ENCODE data around the gene ITGB5.
"Not testable (repeated sequence)": the region's sequence is repeated elsewhere in the genome, so short reads cannot be mapped to it uniquely, and the experiment has no call there.

ITGB5 gene

GRCh38 chr3:124793054-124793739, 94.0 kb downstream of the ITGB5 start:
- DNase-seq (ENCODE audit: low spot score) = no peak
- no peak overlapping the region for H3K4me3 Mint-ChIP-seq
- no peak overlapping the region for H3K27ac Mint-ChIP-seq
- peaks cover 6% of the 10 kb centered on the region for H3K4me1 Mint-ChIP-seq (ENCODE audit: low read depth)
- H3K36me3 Mint-ChIP-seq (ENCODE audit: low read depth) = no peaks in the 10 kb centered on the region
- H3K9me3 Mint-ChIP-seq = no peaks in the 10 kb centered on the region
- H3K27me3 Mint-ChIP-seq (ENCODE audit: low read depth) = peaks cover 8% of the 10 kb centered on the region

GRCh38 chr3:124792341-124793040, 94.7 kb downstream of the ITGB5 start:
- Mint-ChIP-seq H3K27me3 (ENCODE audit: low read depth) (peaks cover 8% of the 10 kb centered on the region), H3K4me3 (no peak overlapping the region), H3K27ac (no peak overlapping the region), H3K4me1 (ENCODE audit: low read depth) (peaks cover 6% of the 10 kb centered on the region), H3K36me3 (ENCODE audit: low read depth) (no peaks in the 10 kb centered on the region), H3K9me3 (no peaks in the 10 kb centered on the region)
- DNase-seq (ENCODE audit: low spot score) = no peak

- Mint-ChIP-seq H3K4me3 (no peak overlapping the region), H3K27ac (no peak overlapping the region), H3K9me3 (no peaks in the 10 kb centered on the region), H3K27me3 (ENCODE audit: low read depth) (peaks cover 8% of the 10 kb centered on the region), H3K4me1 (ENCODE audit: low read depth) (peaks cover 6% of the 10 kb centered on the region), H3K36me3 (ENCODE audit: low read depth) (no peaks in the 10 kb centered on the region)
- peak; percentile 8 for DNase-seq (ENCODE audit: low spot score)
Measured at GRCh38 chr3:124791639-124792151, 95.5 kb downstream of the ITGB5 start.

GRCh38 chr3:124791142-124791541, 96.0 kb downstream of the ITGB5 start:
- Mint-ChIP-seq H3K27ac (no peak overlapping the region), H3K27me3 (ENCODE audit: low read depth) (peaks cover 8% of the 10 kb centered on the region), H3K36me3 (ENCODE audit: low read depth) (no peaks in the 10 kb centered on the region), H3K4me1 (ENCODE audit: low read depth) (peaks cover 6% of the 10 kb centered on the region), H3K4me3 (no peak overlapping the region), H3K9me3 (no peaks in the 10 kb centered on the region)
- no peak for DNase-seq (ENCODE audit: low spot score)

- not testable (repeated sequence) for H3K4me1 Mint-ChIP-seq (ENCODE audit: low read depth); H3K27ac Mint-ChIP-seq; H3K36me3 Mint-ChIP-seq (ENCODE audit: low read depth); H3K9me3 Mint-ChIP-seq; DNase-seq (ENCODE audit: low spot score); H3K27me3 Mint-ChIP-seq (ENCODE audit: low read depth); H3K4me3 Mint-ChIP-seq
Measured at GRCh38 chr3:124789103-124789502, 98.1 kb downstream of the ITGB5 start.

GRCh38 chr3:124788254-124788745, 98.9 kb downstream of the ITGB5 start:
- no peak for DNase-seq (ENCODE audit: low spot score)
- no peaks in the 10 kb centered on the region for H3K36me3 Mint-ChIP-seq (ENCODE audit: low read depth)
- H3K4me3 Mint-ChIP-seq = no peak overlapping the region
- no peaks in the 10 kb centered on the region for H3K9me3 Mint-ChIP-seq
- peaks cover 8% of the 10 kb centered on the region for H3K27me3 Mint-ChIP-seq (ENCODE audit: low read depth)
- peaks cover 8% of the 10 kb centered on the region for H3K4me1 Mint-ChIP-seq (ENCODE audit: low read depth)
- no peak overlapping the region for H3K27ac Mint-ChIP-seq

- no peaks in the 10 kb centered on the region for H3K36me3 Mint-ChIP-seq (ENCODE audit: low read depth)
- peaks cover 8% of the 10 kb centered on the region for H3K4me1 Mint-ChIP-seq (ENCODE audit: low read depth)
- no peak overlapping the region for H3K27ac Mint-ChIP-seq
- DNase-seq (ENCODE audit: low spot score) = peak; percentile 14
- no peaks in the 10 kb centered on the region for H3K9me3 Mint-ChIP-seq
- no peak overlapping the region for H3K4me3 Mint-ChIP-seq
- peaks cover 8% of the 10 kb centered on the region for H3K27me3 Mint-ChIP-seq (ENCODE audit: low read depth)
Measured at GRCh38 chr3:124787476-124788195, 99.5 kb downstream of the ITGB5 start.

GRCh38 chr3:124786511-124787241, 100.5 kb downstream of the ITGB5 start:
- Mint-ChIP-seq H3K4me1 (ENCODE audit: low read depth) (peaks cover 6% of the 10 kb centered on the region), H3K36me3 (ENCODE audit: low read depth) (no peaks in the 10 kb centered on the region), H3K27ac (no peak overlapping the region), H3K4me3 (no peak overlapping the region), H3K27me3 (ENCODE audit: low read depth) (peaks cover 8% of the 10 kb centered on the region), H3K9me3 (no peaks in the 10 kb centered on the region)
- no peak for DNase-seq (ENCODE audit: low spot score)

- no peaks in the 10 kb centered on the region for H3K36me3 Mint-ChIP-seq (ENCODE audit: low read depth)
- no peak for DNase-seq (ENCODE audit: low spot score)
- H3K27ac Mint-ChIP-seq = no peak overlapping the region
- no peak overlapping the region for H3K4me3 Mint-ChIP-seq
- H3K9me3 Mint-ChIP-seq = no peaks in the 10 kb centered on the region
- peaks cover 2% of the 10 kb centered on the region for H3K27me3 Mint-ChIP-seq (ENCODE audit: low read depth)
- peaks cover 4% of the 10 kb centered on the region for H3K4me1 Mint-ChIP-seq (ENCODE audit: low read depth)
Measured at GRCh38 chr3:124785973-124786372, 101.2 kb downstream of the ITGB5 start.

- H3K4me1 Mint-ChIP-seq (ENCODE audit: low read depth) = peaks cover 8% of the 10 kb centered on the region
- no peak for DNase-seq (ENCODE audit: low spot score)
- peaks cover 2% of the 10 kb centered on the region for H3K27me3 Mint-ChIP-seq (ENCODE audit: low read depth)
- H3K9me3 Mint-ChIP-seq = no peaks in the 10 kb centered on the region
- no peak overlapping the region for H3K27ac Mint-ChIP-seq
- H3K4me3 Mint-ChIP-seq = no peak overlapping the region
- H3K36me3 Mint-ChIP-seq (ENCODE audit: low read depth) = no peaks in the 10 kb centered on the region
Measured at GRCh38 chr3:124784686-124785382, 102.3 kb downstream of the ITGB5 start.

GRCh38 chr3:124783696-124784095, 103.5 kb downstream of the ITGB5 start:
- no peak overlapping the region for H3K4me3 Mint-ChIP-seq
- H3K4me1 Mint-ChIP-seq (ENCODE audit: low read depth) = peaks cover 8% of the 10 kb centered on the region
- H3K27me3 Mint-ChIP-seq (ENCODE audit: low read depth) = peaks cover 2% of the 10 kb centered on the region
- DNase-seq (ENCODE audit: low spot score) = no peak
- no peak overlapping the region for H3K27ac Mint-ChIP-seq
- H3K36me3 Mint-ChIP-seq (ENCODE audit: low read depth) = no peaks in the 10 kb centered on the region
- no peaks in the 10 kb centered on the region for H3K9me3 Mint-ChIP-seq

- H3K4me3 Mint-ChIP-seq; H3K36me3 Mint-ChIP-seq (ENCODE audit: low read depth); H3K27me3 Mint-ChIP-seq (ENCODE audit: low read depth); DNase-seq (ENCODE audit: low spot score); H3K9me3 Mint-ChIP-seq; H3K27ac Mint-ChIP-seq; H3K4me1 Mint-ChIP-seq (ENCODE audit: low read depth): not testable (repeated sequence)
Measured at GRCh38 chr3:124782377-124782712, 104.8 kb downstream of the ITGB5 start.
